Raji (cell line): ENCODE results near the gene OGFOD1.

Experiments used
- POLR2A ChIP-seq: IDR thresholded peaks from 2 replicates; pipeline ENCODE4 v1.6.1; 2011; ENCODE audit warnings: low read depth, low read length, control low read depth; ENCODE audit not compliant: insufficient read depth

Gene OGFOD1

GRCh38 chr16:56450986-56451752 is at the start of gene OGFOD1, which contains the start of gene NUDT21:
OGFOD1 (plus strand) TSS chr16:56451554; CDS start chr16:56451613, 59 bp downstream.
NUDT21 (minus strand) TSS chr16:56451332; CDS start chr16:56451202, 130 bp downstream.
- peak; percentile 72 for TF ChIP-seq POLR2A

DNA sequence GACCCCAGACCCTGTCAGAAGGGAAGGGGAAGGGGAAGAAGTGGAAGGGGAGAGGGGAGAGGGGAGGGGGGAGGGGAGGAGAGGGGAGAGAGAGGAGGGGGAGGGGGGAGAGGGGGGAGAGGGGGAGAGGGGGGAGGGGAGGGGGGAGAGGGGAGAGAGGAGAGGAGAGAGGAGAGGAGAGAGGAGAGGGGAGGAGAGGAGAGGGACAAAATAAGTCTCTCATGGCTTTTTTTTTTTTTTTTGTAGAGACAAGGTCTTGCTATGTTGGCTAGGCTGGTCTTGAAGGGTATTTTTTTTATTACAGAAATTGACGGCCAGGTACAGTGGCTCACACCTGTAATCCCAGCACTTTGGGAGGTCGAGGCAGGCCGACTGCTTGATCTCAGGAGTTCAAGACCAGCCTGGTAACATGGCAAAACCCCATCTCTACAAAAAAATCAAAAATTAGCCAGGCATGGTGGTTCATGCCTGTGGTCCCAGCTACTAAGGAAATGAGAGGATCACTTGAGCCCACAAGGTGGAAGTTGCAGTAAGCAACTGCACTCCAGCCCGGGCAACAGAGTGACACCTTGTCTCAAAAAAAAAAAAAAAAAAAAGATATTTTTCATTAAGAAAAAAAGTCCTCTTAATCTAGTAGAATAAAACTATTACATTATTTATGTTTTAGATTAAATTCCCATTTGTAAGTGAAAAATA is 45.2 kb upstream of the OGFOD1 start:
- TF ChIP-seq POLR2A: no peak

DNA sequence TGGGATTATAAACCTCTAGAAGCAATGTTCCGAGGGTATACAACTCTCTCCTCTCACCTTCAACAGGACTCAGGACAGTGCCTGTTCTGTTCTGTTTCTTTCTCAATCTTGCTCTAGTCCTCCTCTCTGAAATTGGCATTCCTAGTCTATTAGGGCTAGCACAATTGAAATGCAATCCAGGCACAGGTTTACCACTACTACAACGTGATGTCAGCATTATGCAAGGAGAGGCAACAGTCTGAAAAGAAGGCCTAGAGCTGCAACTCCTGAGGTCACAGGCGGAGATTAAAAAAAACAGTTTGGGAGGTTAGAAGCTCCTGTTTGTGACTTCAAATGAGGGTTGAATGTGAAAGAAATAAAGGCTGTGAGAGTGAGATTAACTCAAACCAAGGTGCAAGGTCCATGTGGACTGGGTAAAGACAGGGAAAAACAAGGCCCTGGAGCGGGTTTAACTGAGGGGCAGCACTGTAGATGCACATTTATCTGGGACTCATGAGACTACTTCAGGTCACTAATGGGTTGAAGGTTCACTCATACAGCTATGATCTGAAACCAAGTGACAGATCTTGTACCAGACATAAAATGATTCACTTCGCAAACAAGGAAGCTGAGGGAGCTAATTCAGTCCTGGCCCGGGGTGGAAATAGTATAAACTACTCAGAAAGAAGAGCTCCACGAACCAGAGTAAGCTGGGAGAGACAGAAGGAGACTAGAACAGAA is 42.8 kb upstream of the OGFOD1 start:
- TF ChIP-seq POLR2A: no peak

- TF ChIP-seq POLR2A: no peak
Observed at GRCh38 chr16:56409195-56409594, 42.2 kb upstream of the OGFOD1 start.

DNA sequence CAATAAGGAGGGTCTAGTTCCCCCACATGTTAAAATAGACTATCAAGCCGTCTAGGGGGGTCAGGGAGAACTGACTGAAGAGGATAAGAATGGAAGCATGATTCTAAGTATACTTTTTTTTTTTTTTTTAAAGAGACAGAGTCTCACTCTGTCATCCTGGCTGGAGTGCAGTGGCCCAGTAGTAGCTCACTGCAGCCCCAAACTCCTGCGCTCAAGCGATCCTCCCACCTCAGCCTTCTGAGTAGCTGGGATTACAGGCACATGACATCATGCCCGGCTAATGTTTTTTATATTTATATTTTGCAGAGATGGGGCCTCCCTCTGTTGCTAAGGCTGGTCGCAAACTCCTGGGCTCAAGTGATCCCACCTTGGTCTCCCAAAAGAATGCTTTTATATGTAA is 40.2 kb upstream of the OGFOD1 start:
- TF ChIP-seq POLR2A: no peak

GRCh38 chr16:56411624-56412023 is 39.7 kb upstream of the OGFOD1 start:
- TF ChIP-seq POLR2A: no peak

DNA sequence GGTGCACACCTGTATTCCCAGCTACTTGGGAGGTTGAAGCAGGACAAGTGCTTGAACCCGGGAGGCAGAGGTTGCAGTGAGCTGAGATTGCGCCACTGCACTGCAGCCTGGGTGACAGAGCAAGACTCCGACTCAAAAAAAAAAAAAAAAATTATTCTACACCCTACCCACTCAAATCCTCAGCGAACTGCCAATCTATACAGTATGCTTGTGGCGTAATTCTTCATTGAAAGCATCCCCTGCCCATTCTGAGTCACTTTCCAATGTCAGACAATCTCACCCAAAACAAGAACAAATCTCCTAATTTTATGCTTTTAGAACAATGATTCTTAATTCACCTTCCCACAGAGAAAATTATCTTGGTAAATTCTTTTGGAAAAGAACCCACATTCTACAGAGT is 38.0 kb upstream of the OGFOD1 start:
- TF ChIP-seq POLR2A: no peak

GRCh38 chr16:56414366-56414765 is 37.0 kb upstream of the OGFOD1 start:
- no peak for TF ChIP-seq POLR2A

DNA sequence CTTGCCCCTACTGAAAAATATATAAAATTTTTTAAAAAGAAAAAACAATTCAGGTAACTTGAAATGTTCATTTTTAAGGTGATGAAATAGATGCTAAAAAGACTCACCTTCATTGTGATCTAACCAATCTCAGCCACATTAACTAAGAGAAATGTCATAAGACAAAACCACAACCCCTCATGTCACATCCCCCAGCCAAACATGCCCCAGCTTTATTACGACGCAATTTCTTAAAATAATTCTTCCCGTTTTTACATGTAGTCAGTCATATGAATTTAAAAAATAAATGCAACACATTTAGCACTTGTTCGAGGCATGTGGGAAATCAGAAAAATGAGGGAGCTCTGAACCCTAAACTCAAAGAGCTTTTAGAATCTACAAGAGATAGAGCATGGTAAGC is 35.5 kb upstream of the OGFOD1 start:
- no peak for TF ChIP-seq POLR2A

DNA sequence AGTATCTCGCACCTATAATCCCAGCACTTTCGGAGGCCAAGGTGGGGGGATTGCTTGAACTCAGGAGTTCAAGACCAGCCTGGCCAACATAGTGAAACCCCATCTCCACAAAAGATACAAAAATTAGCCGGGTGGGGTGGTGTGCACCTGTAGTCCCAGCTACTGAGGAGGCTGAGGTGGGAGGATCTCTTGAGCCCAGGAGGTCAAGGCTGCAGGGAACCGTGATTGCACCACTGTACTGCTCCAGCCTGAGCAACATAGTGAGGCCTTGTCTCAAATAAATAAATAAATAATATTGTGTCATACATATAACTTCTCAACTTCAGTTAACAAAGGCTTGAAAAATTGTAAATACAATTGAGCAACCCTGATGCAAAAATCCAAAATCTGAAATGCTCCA is 34.2 kb upstream of the OGFOD1 start:
- TF ChIP-seq POLR2A: no peak

- no peak for TF ChIP-seq POLR2A
Observed at GRCh38 chr16:56419740-56420548, 31.4 kb upstream of the OGFOD1 start.

DNA sequence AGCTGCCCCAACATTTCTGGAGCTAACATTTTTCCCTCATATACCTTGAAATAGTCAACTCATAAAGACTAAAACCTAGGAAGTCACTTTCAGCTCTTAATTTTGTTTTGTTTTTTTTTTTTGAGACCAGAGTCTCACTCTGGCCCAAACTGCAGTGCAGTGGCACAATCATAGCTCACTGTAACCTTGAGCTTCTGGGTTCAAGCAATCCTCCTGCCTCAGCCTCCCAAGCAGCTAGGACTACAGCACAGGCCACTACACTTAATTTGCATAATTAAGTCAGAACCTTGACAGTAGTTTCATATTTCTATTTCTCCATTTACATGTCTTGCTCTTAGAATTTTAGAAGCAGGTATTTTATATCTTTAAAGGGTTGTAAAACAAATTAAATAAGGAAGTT is 30.7 kb upstream of the OGFOD1 start:
- peak; percentile 32; the same call in 1 of the 2 replicates for TF ChIP-seq POLR2A

- TF ChIP-seq POLR2A: no peak
Observed at GRCh38 chr16:56421313-56421712, 30.0 kb upstream of the OGFOD1 start.

DNA sequence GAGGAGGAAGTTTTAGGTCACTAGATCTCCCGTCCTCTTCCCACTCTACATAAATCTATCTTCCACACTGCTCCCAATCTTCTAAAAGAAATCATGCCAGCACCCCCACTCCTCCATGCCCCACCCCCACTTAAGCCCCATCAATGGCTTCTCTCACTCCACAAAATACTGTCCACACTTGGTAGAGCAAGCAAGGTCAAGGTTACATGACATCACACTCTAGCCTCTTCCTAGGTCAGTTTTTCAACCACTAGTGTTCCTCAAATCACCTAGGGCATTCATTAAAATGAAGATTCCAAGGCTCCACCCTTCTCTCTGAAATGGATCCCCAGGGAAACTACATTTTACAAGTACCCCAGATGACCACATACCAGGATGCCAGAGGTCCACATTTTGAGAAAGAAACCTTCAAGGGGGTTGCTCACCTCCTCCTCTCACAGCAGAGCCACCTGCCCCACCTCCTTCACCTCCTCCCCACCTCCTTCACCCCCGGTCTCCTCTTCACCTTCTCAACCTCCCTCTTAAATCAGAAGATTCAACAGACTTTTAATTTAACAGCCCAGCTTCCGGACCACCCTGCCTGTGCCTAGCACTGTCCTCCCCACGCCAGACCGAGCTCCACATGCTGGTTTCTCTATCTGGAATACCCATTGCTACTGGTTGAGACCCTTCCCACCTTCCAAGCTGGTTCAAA is 29.2 kb upstream of the OGFOD1 start:
- peak; percentile 34; the same call in 1 of the 2 replicates for TF ChIP-seq POLR2A

DNA sequence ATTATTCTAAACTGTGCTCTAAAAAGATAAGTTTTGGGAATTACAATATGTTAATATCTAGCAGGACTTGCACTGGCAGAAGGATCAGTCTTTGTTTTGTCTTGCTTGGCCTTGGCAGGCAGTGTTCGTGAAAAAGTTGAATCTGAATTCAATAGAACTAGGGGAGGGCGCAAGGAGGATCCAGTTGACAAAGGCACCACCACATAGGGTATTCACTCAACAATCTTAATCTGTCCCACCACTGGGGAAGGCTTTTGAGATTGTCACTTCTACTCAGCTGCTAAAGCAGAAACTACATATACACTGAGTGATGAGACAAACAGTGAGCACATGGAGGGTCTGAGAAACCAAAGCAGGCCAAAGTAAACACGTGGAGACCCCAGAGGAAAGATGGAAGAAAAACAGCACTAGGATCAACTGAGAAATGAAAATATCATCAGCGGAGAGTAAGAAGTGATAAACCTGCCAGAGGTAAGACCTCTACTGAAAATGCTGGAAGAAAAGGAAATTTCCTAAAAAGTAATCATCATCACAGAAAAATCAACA is 28.4 kb upstream of the OGFOD1 start:
- TF ChIP-seq POLR2A: peak; percentile 6; the same call in 1 of the 2 replicates
